Large intestine (tissue), 3 donors: Measurements from ENCODE around the gene C7orf57. TPM values are rescaled to one million over a fixed set of nuclear protein-coding genes. Genes with fewer than 3 reads are reported as not detected.

Experiments used
- DNase-seq, 2 donors: peaks; one replicate each; pipeline versions ENCODE4 v3.0.0 to v3.0.0-alpha.2; 2013
- H3K27ac ChIP-seq: one replicate; pipeline ENCODE4 v1.5.1; 2013; ENCODE audit warnings: low read length
- H3K27me3 ChIP-seq: 2 replicates; pipeline ENCODE4 v1.6.1; 2013; ENCODE audit warnings: low read length; ENCODE audit not compliant: control insufficient read depth, insufficient read depth
- H3K36me3 ChIP-seq: 2 replicates; pipeline ENCODE4 v1.6.1; 2013; ENCODE audit warnings: low read length; ENCODE audit not compliant: control insufficient read depth, insufficient read depth
- H3K4me1 ChIP-seq: one replicate; pipeline ENCODE4 v1.6.1; 2013; ENCODE audit warnings: low read length; ENCODE audit not compliant: control insufficient read depth, insufficient read depth
- H3K4me3 ChIP-seq: one replicate; pipeline ENCODE4 v1.5.1; 2013; ENCODE audit warnings: low read length
- H3K9me3 ChIP-seq: one replicate; pipeline ENCODE4 v1.6.1; 2013; ENCODE audit warnings: mild to moderate bottlenecking, low read depth, low read length, moderate library complexity; ENCODE audit not compliant: control insufficient read depth
- WGBS: methylation state at CpG from one replicate; pipeline ENCODE4 v1.1.5; 2013; ENCODE audit warnings: low lambda C conversion rate; ENCODE audit not compliant: insufficient coverage; 5-methylcytosine and 5-hydroxymethylcytosine counted together
- polyA plus RNA-seq: library from polyadenylated mRNA; unstranded; fragments of 120-200 nt; gene quantifications from one replicate; pipeline ENCODE4 v1.2.1, GENCODE V29; 2013

The C7orf57 gene
- polyA plus RNA-seq, 1 donor: 0.28 TPM

DNA sequence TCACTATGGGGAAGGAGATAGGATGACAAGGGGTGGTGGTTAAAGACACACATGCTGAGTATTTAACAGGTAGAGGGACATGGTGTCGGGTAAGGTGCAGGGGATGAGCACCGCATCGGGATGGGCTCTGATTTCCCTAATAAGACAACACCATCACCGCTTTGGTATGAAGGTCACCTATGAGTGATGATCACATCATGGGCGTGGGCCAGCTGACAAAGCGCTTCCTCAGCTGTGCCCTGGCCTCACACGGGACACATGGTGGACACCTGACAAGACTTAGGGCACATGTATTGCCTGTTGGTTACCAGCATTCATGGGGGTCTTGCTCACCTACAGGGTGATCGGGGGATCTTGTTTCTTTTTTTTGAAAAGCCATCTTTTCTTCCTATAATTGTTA, 12.8 kb downstream of the C7orf57 start:
- no peak overlapping the region for H3K27ac ChIP-seq
- 100% methylated on average over 1 of the region's 8 CpGs for WGBS
- H3K4me3 ChIP-seq: no peak overlapping the region
- peaks cover 3% of the 10 kb centered on the region for H3K4me1 ChIP-seq
- DNase-seq: no peak
- H3K36me3 ChIP-seq: no peaks in the 10 kb centered on the region
- H3K27me3 ChIP-seq: no peaks in the 10 kb centered on the region
- H3K9me3 ChIP-seq: no peaks in the 10 kb centered on the region

DNA sequence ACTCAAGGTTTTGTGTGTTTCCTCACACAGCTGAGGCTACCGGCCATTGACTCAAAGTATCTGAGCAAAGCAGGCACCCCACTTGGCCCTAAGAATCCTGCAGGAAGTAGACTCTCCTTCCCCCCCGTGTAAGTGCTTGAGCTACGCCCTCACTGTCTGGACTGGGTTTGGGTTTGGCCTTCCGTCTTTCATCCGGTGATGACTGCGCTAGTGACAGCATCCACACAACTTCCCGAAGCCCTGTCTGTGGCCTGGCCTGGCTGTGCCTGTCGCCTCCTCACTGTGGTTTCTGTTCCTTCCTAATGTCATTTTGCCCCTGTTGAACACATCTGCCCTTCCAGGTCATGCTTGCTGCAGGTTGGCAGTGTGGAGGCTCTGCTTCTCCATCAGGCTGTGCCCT, 14.5 kb downstream of the C7orf57 start:
- no peak for DNase-seq
- H3K4me1 ChIP-seq: peaks cover 3% of the 10 kb centered on the region
- WGBS: no CpG with 5 or more reads among the region's 8 CpGs
- H3K4me3 ChIP-seq: no peak overlapping the region
- H3K27me3 ChIP-seq: no peaks in the 10 kb centered on the region
- no peak overlapping the region for H3K27ac ChIP-seq
- no peaks in the 10 kb centered on the region for H3K36me3 ChIP-seq
- H3K9me3 ChIP-seq: no peaks in the 10 kb centered on the region

DNA sequence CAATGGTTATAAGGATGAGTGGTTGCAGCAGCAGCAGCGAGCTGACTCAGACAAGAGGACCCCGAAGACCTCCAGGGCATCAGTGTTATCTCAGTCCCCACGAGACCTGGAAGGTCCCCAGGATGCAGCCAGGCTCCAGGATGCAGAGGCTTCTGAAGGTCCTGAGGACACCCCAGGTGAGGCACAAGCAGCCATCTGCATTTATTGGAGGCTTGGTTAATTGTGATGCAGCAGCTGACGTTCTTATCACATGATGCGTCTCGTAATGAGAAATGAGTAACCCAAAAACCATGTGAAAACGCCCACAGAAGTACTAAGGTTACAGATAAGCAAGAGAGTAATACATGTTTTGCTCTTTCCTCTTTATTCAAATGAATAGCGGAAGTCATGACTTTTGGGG, 17.4 kb downstream of the C7orf57 start:
- no peaks in the 10 kb centered on the region for H3K36me3 ChIP-seq
- H3K4me3 ChIP-seq: no peak overlapping the region
- H3K27ac ChIP-seq: peak overlapping the region; percentile 52
- DNase-seq: peak; percentile 49 to 88
- no peaks in the 10 kb centered on the region for H3K9me3 ChIP-seq
- no peaks in the 10 kb centered on the region for H3K27me3 ChIP-seq
- WGBS: 23% methylated on average over 5 of the region's 8 CpGs
- peaks cover 3% of the 10 kb centered on the region for H3K4me1 ChIP-seq

DNA sequence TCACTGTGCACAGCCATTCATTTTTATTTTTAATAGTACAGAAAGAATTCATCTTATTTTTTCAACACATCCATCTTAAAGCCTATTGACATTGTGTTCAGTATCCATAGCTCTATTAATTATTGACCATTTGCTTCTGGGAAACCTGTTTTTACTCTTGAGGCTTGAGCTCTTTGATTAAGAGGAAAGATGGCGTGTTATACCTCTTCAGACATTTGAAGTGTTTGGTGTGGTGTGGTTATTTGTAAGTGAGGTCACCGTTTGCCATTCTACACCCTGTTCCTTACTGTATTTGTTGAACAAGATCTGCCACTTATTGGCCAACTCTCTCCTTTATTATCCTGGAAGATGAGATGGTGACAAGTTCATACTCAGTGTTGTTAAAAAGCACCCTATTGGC, 18.4 kb downstream of the C7orf57 start:
- DNase-seq: peak in 1 of 2 donors; percentile 57
- no peaks in the 10 kb centered on the region for H3K9me3 ChIP-seq
- WGBS: no CpG with 5 or more reads among the region's 2 CpGs
- peaks cover 3% of the 10 kb centered on the region for H3K4me1 ChIP-seq
- no peaks in the 10 kb centered on the region for H3K36me3 ChIP-seq
- H3K27me3 ChIP-seq: no peaks in the 10 kb centered on the region
- H3K4me3 ChIP-seq: no peak overlapping the region
- peak overlapping the region; percentile 52 for H3K27ac ChIP-seq

DNA sequence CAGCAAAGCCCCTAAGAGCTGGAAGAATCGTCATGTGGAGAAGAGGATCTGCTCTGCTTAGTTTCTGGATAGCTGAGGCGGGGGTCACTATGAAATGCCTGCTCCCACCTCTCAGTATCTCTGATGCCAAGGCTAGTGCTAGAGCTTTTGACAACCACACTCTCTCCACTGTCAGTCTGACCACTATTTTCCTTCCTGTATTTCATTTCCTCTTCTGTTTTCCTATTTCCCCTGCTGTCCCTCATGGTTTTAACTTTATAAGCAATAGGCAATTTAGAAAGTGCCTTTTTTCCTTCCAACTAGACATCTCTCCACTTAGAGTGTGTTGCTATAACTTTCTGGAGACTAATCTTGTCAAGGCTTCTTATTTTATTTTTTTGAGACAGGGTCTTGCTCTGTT, 23.6 kb downstream of the C7orf57 start:
- Histone ChIP-seq H3K4me3 (no peak overlapping the region), H3K9me3 (no peaks in the 10 kb centered on the region), H3K36me3 (no peaks in the 10 kb centered on the region), H3K27me3 (no peaks in the 10 kb centered on the region), H3K4me1 (no peaks in the 10 kb centered on the region), H3K27ac (no peak overlapping the region)
- DNase-seq: no peak
- no CpG with 5 or more reads among the region's 2 CpGs for WGBS

DNA sequence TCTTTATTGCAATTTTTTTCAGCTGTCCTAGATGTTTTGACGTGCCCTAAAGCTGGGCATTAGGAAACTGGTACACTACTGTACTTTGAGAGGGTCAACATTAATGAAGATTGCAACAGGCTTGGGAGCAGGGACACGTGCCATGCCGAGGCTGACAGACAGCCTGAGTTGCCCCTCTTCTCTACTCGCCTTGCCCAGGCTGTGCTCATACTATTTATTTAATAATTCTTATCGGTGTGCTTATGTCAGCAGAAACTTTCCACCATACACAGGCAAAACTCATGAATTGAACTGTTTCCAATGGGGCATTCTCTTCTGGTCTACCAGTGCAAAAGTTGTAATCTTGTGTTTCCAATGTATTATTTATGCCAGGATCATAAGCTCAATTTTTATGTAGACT, 24.4 kb downstream of the C7orf57 start:
- Histone ChIP-seq H3K27me3 (no peaks in the 10 kb centered on the region), H3K9me3 (no peaks in the 10 kb centered on the region), H3K4me3 (no peak overlapping the region), H3K36me3 (no peaks in the 10 kb centered on the region), H3K4me1 (no peaks in the 10 kb centered on the region), H3K27ac (no peak overlapping the region)
- no CpG with 5 or more reads among the region's 5 CpGs for WGBS
- DNase-seq: no peak

DNA sequence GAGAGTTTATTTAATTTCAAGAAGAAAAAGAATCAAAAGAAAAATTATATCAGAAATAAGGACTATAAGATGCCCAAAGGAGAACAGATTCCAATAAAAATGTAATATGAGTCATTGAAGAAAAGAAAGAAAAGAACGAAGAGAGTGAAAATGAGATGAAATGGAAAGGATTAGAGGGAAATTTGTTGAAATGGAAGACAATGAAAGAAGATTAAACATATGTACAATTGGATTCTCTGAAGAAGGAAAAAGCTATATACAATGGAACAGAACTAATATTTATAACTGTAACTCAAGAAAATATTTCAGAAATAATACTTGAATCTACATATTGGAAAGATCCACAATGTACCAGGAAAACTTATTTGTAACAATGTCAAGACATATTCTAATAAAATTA, 28.6 kb downstream of the C7orf57 start:
- H3K9me3 ChIP-seq: no peaks in the 10 kb centered on the region
- H3K27me3 ChIP-seq: no peaks in the 10 kb centered on the region
- DNase-seq: no peak
- WGBS: 100% methylated on average over 1 of the region's 1 CpG
- no peaks in the 10 kb centered on the region for H3K4me1 ChIP-seq
- H3K36me3 ChIP-seq: no peaks in the 10 kb centered on the region
- no peak overlapping the region for H3K27ac ChIP-seq
- no peak overlapping the region for H3K4me3 ChIP-seq

DNA sequence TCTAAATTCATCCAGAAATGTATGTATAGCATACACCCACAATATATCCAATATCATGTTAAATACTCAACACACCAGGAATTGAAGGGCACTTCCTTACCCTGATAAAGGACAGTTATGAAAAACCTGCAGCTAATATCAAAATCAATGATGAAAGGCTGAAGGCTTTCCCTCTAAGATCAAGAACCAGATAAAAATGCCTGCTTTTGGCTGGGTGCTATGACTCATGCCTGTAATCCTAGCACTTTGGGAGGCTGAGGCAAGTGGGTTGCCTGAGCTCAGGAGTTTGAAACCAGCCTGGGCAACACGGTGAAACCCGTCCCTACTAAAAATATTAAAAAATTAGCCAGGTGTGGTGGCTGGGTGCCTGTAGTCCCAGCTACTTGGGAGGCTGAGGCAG, 32.1 kb downstream of the C7orf57 start:
- Histone ChIP-seq H3K27me3 (no peaks in the 10 kb centered on the region), H3K4me3 (no peak overlapping the region), H3K4me1 (no peaks in the 10 kb centered on the region), H3K27ac (no peak overlapping the region), H3K36me3 (no peaks in the 10 kb centered on the region), H3K9me3 (no peaks in the 10 kb centered on the region)
- DNase-seq: no peak
- WGBS: no CpG with 5 or more reads among the region's 2 CpGs

DNA sequence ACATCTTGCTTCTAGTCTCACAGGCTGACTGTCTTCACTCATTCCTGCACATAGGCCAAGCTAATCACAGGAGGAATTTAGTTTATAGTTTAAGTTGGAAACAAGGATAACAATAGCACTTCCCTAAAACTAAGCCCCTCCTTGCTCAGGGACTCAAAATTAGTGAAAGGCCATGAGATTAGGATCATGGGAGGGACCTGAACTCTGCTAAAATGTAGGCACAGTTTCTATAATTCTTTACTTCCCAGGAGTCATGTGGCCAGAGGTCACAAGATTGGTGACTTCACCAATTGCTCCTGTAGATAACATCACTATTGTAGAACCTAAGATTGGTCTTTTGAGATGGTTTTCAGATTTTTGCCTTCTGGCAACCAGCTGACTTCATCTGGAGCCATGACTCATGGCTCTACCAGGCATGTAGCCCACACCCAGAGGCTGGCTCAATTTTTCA, 38.9 kb downstream of the C7orf57 start:
- H3K27me3 ChIP-seq: no peaks in the 10 kb centered on the region
- no peak for DNase-seq
- H3K27ac ChIP-seq: no peak overlapping the region
- no peaks in the 10 kb centered on the region for H3K36me3 ChIP-seq
- no peaks in the 10 kb centered on the region for H3K4me1 ChIP-seq
- H3K9me3 ChIP-seq: no peaks in the 10 kb centered on the region
- no peak overlapping the region for H3K4me3 ChIP-seq

DNA sequence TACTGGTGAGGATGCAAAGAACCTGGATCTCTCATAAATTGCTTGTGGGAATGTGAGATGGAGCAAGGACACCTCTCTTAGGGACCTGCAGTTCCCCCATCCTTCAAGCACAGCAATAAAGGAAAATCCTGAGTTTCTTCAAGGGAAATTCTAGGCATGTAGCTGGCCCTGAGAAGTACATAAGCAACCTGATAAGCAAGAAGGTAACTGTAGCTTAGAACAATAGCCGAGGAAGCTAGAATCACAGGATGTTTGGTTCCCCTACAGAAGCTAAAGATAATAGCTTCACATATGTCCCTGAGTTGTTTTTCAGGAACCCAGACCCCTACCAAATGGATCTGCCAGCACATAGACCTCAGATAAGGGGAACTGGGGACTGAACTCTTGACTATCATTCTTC, 42.1 kb downstream of the C7orf57 start:
- Histone ChIP-seq H3K27ac (no peak overlapping the region), H3K27me3 (no peaks in the 10 kb centered on the region), H3K9me3 (no peaks in the 10 kb centered on the region), H3K4me1 (no peaks in the 10 kb centered on the region), H3K4me3 (no peak overlapping the region), H3K36me3 (no peaks in the 10 kb centered on the region)
- DNase-seq: no peak
- no CpG with 5 or more reads among the region's 1 CpG for WGBS

DNA sequence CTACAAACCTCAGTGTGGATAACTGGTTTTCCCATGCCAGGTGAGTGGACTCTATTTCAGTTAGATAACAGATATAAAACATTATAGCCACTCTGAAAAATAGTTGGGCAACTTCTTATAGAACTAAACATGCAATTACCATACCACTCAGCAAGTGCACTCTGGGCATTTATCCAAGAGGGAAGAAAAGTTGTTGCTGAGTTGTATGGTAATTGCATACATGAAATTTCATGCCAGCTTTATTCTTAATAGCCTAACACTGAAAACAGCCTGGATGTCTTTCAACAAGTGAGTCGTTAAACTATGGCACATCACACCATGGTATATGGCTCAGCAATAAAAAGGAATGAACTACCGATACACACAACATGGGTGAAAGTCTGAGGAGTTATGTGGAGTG, 43.1 kb downstream of the C7orf57 start:
- no peaks in the 10 kb centered on the region for H3K36me3 ChIP-seq
- 83% methylated on average over 1 of the region's 2 CpGs for WGBS
- no peak for DNase-seq
- no peaks in the 10 kb centered on the region for H3K9me3 ChIP-seq
- no peak overlapping the region for H3K27ac ChIP-seq
- H3K4me3 ChIP-seq: no peak overlapping the region
- no peaks in the 10 kb centered on the region for H3K27me3 ChIP-seq
- H3K4me1 ChIP-seq: no peaks in the 10 kb centered on the region
